Measurements from ENCODE around the gene KCNMB2.

KCNMB2 gene

DNA sequence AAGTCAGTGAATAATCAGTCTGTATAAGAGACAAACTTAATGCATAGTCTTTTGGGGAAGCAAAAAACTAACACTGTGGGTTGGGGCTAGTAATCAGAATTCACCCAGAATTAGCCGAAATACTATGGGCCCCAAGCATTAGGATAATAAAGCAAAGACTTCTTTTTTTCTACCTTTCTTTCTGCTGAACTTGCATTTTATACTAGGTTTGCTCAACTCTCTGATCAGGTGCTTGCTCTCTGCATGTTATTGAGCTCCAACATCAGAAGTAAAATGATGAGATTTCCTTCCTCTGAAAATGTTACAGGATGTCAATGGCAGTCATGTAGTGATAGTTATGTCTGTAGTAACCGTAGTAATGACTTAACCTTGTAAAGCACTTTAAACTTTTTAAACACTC is 216.6 kb downstream of the KCNMB2 start:
- no peak overlapping the region for H3K4me3 ChIP-seq (ENCODE audit: low read depth, low read length)

DNA sequence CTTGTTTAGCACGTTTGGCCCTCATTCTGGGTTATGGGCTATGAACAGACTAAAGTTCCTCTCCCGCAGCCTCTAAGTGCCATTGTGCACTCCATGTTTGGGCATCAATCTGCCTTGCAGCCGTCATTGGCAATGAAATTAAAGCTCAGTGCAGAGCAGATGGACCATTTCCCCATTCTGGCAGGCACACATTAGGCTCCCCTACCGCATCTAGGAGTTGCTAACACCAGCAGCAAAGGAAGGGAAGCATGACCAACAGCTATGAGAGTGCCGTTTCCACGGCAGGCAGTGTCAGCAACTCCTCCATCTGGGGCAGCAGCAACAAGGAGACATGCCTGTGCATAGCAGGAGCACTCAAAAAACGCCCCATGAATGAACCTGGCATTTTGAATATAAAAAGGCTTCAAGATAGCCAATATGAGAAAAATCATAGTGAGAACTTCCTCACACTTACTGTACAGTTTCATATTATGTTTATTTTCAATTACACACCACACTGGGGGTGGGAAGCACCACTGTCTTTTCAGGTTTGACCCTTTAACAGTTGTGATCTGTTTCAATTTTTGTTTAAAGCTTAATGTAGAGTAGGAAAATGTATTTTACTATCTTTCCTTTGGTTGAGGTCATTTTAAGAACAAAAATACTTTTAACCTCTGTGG is 218.7 kb downstream of the KCNMB2 start:
- TF ChIP-seq, protein P1, sequence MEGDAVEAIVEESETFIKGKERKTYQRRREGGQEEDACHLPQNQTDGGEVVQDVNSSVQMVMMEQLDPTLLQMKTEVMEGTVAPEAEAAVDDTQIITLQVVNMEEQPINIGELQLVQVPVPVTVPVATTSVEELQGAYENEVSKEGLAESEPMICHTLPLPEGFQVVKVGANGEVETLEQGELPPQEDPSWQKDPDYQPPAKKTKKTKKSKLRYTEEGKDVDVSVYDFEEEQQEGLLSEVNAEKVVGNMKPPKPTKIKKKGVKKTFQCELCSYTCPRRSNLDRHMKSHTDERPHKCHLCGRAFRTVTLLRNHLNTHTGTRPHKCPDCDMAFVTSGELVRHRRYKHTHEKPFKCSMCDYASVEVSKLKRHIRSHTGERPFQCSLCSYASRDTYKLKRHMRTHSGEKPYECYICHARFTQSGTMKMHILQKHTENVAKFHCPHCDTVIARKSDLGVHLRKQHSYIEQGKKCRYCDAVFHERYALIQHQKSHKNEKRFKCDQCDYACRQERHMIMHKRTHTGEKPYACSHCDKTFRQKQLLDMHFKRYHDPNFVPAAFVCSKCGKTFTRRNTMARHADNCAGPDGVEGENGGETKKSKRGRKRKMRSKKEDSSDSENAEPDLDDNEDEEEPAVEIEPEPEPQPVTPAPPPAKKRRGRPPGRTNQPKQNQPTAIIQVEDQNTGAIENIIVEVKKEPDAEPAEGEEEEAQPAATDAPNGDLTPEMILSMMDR (IDR thresholded peaks at IDR 0.05; ENCODE audit: low read depth, low read length, missing control alignments): no peak
- no peak overlapping the region for H3K4me3 ChIP-seq (ENCODE audit: low read depth, low read length)

More for the DNA sequence above, 216.6 kb downstream of the KCNMB2 start:
- TF ChIP-seq, protein P1 (IDR thresholded peaks at IDR 0.05; ENCODE audit: low read depth, low read length, missing control alignments): no peak
- DNase-seq (ENCODE audit: low read depth): no peak

DNA sequence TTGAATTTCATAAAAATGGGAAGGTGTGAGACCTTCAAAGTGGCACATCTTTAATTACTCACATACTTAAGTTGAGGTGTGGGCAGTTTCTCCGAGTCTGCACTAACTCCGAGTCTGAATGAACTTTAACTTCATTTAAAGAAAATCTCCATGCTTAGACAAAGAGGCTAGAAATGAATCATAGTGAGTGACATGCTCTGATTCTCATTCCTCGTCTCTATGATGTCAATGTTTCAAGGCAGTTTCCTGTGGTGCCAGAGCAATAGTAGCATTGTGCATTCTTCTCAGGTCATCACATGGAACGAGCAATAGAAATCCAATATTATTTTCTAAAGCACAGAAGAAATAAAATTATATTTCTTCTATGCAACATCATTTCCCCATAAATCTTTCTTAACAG is 224.8 kb downstream of the KCNMB2 start:
- no peak for DNase-seq (ENCODE audit: low read depth)
- no peak overlapping the region for H3K4me3 ChIP-seq (ENCODE audit: low read depth, low read length)
- TF ChIP-seq, protein P1 (IDR thresholded peaks at IDR 0.05; ENCODE audit: low read depth, low read length, missing control alignments): no peak

More for the DNA sequence above, 218.7 kb downstream of the KCNMB2 start:
- DNase-seq (ENCODE audit: low read depth): no peak

DNA sequence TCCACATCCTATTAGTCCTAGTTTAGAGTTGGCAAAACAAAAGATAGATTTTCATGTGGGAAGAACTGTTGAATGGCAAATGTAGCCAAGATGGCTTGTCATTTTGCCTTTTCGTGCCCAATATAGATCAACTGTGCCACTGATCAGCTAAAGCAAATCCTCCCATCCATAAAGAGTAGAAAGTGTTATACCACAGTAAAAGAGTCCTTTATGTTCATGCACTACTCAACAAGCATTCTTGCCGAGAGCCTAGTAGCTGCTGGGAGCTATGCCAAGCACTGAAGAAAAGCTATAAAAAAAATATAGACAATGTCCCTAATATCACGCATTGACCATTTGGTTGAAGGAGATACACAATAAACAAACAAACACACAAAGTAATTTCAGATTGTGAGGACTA is 225.2 kb downstream of the KCNMB2 start:
- H3K4me3 ChIP-seq (ENCODE audit: low read depth, low read length): no peak overlapping the region
- TF ChIP-seq, protein P1 (IDR thresholded peaks at IDR 0.05; ENCODE audit: low read depth, low read length, missing control alignments): no peak
- DNase-seq (ENCODE audit: low read depth): no peak

- no peak for DNase-seq (ENCODE audit: low read depth)
- TF ChIP-seq, protein P1 (IDR thresholded peaks at IDR 0.05; ENCODE audit: low read depth, low read length, missing control alignments): no peak
- no peak overlapping the region for H3K4me3 ChIP-seq (ENCODE audit: low read depth, low read length)
Observed at GRCh38 chr3:178762385-178762784, 226.1 kb downstream of the KCNMB2 start.

DNA sequence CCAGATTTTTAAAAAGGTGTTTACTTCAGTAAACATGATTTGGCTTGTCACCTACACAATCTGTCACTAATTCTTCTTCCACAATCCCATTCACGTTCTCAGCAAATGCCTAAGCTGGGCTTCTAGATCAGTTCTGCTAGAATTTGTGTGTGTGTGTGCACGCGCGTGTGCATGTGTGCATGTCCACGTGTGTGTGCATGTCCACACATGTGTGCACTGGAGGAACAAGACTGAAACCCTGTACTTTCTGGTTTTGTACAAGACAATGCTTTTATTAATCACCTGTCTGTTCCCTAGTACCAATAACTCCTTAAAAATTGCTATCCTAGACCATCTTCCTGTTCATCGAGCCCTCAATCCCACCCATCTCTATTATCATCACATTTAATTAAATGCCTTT is 229.2 kb downstream of the KCNMB2 start:
- DNase-seq (ENCODE audit: low read depth): no peak
- TF ChIP-seq, protein P1 (IDR thresholded peaks at IDR 0.05; ENCODE audit: low read depth, low read length, missing control alignments): no peak
- no peak overlapping the region for H3K4me3 ChIP-seq (ENCODE audit: low read depth, low read length)

DNA sequence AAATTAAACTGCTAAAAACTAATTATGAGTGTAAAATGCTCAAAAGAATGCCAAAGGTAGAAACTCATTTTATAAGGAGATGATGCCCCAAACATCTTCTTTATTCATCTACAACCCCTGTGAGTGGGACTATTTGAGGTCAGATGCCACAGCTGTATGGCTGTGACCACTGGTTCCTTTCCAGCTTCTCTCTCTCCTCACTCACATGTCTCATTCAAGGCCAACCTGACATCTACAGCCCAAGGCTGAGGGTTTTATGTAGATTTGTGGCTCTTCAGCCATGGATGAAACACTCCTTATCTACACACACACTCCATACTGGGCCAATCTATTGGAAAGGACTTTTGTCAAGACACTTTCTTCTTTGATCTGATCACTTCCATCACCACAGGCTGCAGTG is 231.3 kb downstream of the KCNMB2 start:
- no peak overlapping the region for H3K4me3 ChIP-seq (ENCODE audit: low read depth, low read length)
- no peak for DNase-seq (ENCODE audit: low read depth)
- TF ChIP-seq, protein P1 (IDR thresholded peaks at IDR 0.05; ENCODE audit: low read depth, low read length, missing control alignments): no peak
